Measurements from ENCODE around the gene OSCAR.

OSCAR gene

DNA sequence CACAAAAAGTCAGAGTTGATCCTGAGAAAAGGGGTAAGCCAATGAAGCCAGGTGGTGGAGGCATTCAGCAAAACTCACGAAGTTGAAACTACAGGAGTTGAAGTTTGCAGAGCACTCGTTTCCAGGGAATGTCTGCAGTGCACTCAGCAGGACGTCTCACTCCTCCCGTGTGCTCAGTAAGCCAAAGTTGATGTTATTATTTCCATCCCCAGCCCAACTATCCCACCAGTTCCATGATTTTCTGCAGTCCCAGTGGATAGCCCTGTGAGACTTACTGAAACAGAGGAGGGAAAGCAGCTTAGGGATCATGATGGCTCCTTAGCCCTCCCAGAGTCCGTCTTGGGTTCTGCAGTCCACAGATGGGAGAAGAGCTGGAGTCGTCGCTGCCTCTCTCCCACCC lies 19.6 kb downstream of the OSCAR start, which contains the start of gene TARM1:
TARM1 (minus strand) TSS at position 334 of the 400 bp plus-strand sequence; CDS start at position 309, 25 bp downstream.
- no peak for DNase-seq

DNA sequence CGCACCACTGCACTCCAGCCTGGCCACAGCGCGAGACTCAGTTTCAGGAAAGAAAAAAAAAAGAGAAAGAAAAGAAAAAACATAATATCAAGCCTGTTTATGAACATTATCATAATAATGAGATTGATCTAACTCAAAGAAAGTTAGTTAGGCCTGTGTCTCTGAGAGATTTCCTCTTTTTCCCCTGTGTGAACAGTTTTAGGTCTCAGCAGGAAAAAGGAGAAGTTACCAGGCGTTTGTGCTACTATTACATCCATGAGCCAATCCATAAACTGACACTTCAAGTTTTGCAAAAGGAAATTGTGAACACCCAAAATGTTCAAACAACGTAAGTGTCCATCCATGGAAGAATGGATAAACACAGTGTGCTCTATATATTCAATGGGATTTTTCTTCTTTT lies 23.3 kb downstream of the OSCAR start:
- no peak for DNase-seq

GRCh38 chr19:54074851-54075250 lies 25.8 kb downstream of the OSCAR start:
- no peak for DNase-seq

DNA sequence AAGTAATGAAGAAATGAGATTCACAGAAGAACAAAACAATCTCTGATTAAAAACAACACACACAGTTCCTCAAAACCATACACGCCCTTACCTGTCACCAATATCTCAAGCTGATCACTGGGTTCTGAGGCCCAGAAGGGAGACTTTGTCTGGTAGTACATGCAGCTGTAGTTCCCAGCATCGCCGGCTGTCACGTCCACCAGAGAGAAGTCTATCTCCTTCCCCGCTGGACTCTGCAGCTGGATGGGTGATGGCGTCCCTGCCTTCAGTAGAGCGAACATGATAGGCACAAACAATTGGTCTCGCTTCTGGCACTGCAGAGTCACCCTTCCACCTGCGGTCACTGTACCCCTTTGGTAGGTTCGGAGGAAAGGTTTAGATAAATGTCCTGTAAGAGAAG lies 26.8 kb downstream of the OSCAR start:
- DNase-seq, result no peak

GRCh38 chr19:54069470-54069869 lies 31.1 kb downstream of the OSCAR start:
- no peak for DNase-seq

DNA sequence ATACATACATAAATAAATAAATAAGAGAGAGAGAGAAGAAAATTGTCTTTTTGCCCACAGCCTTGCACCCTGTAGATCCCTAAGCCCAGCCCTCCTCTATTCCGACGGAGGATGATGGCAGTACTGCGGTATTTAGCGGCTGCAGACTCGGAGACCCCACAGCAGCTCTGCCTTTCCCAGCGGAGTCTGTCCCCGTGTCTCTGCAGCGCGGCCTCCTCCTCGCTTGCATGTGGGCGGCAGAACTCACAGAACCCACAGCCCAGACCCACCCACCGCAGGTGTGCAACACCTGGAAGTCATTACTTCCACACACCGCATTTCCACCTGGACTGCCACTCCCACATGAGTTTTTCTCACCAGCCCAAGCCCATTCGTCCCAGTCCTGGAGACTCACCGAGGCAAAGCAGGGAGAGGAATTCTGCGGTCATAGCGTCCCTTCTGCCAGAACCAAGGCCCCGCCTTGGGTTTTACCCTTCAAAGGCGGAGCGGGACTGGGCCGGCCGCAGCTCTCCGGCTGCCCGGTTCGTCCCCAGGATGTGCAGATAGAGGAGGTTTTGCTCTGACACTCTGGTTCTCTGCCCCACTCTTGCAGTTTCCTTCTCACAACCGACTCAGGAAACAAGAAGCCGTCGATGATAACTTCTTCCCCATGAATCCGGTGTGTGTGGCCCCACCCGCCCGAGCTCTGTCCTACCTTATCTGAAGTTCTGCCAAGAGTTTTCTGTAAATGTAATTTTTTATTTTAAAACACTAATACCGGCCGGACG lies 37.1 kb downstream of the OSCAR start, which contains the start of gene VSTM1:
VSTM1 (minus strand) TSS at position 548 of the 767 bp plus-strand sequence; CDS start at position 428, 120 bp downstream.
- DNase-seq, result no peak

- no peak for DNase-seq
Measured at GRCh38 chr19:54062643-54063042, 38.0 kb downstream of the OSCAR start.

GRCh38 chr19:54047616-54048015 lies 53.0 kb downstream of the OSCAR start:
- DNase-seq, result no peak

GRCh38 chr19:54045771-54046170 lies 54.8 kb downstream of the OSCAR start:
- DNase-seq, result no peak

Data from stimulated activated CD4-positive, alpha-beta T cell treated with anti-CD3 and anti-CD28 coated beads, Interleukin-12 subunit alpha, Interleukin-12 subunit beta, amount 100 ng/mL, for 4 hours (primary cell).